Measurements from ENCODE around the gene KRTCAP3.

KRTCAP3 gene

DNA sequence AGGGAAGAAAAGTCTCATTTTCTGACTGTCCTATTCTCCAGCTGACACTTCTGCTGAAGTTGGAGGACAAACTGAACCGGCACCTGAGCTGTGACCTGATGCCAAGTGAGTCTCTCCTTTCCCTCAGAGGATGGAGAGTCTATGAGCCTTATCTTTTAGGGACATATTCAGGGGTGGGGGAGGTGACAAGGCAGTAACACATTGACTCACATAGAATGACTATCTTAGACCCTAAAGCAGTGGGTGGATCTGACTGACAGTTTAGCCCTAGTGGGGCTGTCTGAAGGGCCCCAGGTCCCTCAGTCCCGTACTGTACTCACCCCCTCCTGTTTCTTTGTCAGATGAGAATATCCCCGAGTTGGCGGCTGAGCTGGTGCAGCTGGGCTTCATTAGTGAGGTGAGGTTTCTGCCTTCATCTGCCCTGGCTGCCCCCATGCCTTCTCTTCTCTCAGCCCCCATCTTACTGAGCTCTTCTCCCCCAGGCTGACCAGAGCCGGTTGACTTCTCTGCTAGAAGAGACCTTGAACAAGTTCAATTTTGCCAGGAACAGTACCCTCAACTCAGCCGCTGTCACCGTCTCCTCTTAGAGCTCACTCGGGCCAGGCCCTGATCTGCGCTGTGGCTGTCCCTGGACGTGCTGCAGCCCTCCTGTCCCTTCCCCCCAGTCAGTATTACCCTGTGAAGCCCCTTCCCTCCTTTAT is 805 bp upstream of the KRTCAP3 start:
- no peak for DNase-seq

DNA sequence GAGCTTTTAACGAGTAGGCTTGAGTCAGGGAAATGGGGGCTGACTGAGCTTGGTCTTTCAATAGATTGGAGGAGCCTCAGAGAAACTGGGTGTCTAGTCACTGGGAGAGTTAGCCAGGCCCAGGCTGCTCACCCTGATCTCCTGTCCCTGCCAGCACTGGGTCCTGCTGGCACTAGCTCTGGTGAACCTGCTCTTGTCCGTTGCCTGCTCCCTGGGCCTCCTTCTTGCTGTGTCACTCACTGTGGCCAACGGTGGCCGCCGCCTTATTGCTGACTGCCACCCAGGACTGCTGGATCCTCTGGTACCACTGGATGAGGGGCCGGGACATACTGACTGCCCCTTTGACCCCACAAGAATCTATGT is 720 bp downstream of the KRTCAP3 start:
- DNase-seq, result no peak

DNA sequence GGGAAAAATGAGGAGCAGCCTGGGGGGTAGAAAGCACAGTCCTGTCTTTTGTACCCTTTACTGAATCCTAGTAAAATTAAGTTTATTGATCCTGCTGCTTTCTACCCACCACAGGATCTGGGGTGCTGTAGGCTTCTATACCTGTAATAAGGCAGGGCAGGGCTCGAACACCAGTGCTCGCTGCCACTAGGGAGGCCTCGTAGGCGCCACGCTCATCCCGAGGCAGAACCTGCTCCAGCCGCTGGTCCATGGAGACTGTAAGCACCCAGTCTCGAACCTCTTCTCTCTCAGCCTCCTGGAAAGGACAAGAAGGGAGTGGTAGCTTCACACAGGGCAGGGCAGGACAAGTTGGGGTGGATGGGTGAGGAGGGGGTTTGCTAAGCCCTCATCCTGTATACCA is 3.0 kb downstream of the KRTCAP3 start:
- no peak for DNase-seq

DNA sequence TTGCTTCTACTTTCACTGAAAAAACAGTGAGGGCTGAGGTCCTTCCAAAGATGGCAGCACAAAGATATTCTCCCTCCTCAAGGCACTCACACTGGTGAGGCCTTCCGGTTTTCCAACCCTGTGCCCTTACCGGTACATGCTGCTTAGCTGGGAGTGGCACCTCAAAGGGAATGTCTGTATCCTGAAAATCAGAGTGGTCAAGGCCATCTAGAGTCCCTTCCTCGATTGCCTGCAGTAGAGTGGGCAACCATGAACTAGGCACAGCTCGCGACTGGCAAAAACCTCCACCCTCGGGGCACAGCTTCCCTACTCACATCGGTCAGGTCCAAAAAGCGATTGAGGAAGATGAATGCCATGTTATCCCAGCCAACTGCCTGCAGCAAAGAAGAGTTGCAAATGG is 3.4 kb downstream of the KRTCAP3 start:
- no peak for DNase-seq

DNA sequence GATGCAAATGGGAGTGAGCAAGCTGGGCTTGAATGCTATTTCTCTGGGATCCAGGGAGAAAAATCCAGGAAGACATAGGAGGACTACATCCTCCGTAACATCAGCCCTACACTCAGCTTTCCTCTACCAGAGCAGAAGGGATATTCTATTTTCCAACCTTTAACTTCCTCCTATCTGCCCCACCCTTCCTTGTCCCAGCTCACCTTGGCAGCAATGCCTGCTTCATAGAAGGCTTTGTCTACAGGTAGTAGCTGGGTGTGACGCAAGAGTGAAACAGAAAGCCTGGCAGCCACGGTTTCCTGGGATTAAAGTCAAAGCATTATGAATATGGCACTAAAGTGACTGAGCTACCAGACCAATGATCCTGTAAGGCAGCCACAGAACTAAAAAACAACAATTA is 3.9 kb downstream of the KRTCAP3 start:
- no peak for DNase-seq

DNA sequence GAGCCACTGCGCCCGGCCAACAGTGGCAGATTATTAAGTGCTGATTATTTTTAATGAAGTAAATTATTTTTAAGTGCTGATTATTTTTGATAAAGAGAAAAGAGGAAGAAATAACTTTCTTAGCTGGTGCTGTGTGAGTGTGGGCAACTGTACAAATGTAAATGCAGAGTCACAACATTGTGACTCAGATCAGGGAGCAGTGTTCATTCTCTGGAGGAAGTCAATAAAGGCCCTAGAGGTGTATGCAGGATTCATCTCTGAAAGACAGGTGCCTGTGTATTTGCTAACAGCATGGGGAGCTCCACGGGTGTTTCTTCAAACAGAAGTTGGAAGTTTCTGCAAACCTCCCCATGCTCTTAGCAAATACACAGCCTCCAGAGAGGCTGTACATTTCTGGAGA is 6.2 kb downstream of the KRTCAP3 start:
- no peak for DNase-seq

DNA sequence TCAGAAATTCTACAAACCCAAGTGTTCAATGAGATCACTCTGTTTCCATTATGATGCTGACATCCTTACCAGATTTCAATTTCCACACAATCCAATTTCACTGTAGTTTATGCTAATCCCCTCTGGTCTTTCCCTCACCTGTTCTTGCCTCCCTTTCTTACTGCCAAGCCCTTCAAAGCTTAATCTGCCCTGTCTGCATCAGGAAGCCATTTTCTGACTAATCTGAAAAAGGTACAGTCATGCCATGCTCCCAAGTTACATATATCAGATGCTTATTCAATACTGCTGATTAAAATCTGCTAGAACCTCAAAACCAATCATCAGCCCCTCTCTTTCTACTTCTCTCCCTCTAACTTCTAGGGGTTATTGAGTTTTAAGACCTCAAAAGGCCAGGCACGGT is 8.9 kb downstream of the KRTCAP3 start:
- no peak for DNase-seq

DNA sequence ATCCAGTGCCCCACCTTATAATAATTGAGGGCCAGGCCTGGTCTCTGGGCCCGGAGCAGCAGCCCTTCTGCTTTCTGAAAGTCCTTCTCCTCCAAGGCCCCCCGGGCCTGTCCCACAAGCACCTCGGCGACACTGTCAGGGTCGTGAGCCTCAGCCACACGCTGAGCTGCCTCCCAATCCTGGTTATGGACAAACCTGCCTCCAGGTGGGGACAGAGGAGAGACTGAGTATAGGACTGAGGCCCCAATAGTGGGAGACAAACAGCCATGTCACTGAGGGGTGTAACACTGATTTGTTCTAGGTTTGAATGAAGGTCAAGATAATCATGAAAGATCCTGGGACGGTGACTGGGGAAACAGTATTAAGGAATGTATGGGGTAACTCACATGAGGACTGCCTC is 11.8 kb downstream of the KRTCAP3 start:
- no peak for DNase-seq

DNA sequence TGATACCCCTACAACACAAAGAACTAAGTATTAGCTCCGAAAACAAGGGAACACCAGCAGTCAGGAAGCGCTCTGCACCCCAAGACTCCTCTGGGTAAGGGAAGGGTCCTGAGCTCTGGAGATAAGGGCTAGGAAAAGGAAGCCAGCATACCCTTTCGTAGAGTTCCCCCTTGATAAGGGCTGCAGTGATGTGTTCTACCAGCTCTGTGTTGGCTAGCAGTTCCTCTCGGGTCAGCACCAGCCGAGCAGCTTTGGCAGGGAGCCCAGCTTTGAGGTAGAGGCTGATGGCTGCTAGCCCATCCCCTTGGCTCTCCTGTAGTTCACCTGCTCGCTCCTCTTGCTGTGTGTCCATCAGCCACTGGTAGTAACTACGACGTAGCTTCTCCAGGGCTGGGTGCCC is 18.9 kb downstream of the KRTCAP3 start:
- no peak for DNase-seq

DNA sequence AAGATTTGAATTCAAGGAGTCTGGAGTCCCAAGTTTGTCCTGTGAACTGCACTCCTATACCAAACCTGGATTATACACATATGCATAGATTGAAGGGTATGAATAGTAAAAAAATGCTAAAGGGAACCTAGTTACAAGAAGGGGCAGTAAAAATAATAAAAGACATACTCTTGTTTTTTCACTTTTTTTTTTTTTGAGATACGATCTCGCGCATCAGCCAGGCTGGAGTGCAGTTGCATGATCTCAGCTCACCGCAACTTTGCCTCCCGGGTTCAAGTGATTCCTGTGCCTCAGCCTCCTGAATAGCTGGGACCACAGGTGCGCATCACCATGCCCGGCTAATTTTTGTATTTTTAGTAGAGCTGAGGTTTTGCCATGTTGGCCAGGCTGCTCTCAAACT is 22.3 kb downstream of the KRTCAP3 start:
- no peak for DNase-seq

DNA sequence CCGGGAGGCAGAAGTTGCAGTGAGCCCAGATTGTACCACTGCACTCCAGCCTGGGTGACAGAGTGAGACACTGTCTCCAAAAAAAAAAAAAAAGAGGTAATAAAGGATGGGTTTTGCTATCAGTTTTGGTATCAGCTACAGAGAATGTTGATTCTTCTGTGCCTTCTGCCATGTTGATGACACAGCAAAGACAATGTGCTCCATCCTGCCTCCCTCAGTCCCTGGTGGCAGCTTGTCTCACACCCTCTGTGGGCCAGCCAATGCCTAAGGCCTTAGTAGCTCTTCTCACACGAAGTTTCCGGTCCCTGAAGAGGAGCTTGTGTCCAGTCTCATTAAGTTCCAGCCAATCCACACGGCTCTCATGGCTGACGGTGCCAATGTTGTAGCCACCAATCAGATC is 29.8 kb downstream of the KRTCAP3 start:
- DNase-seq, result no peak

DNA sequence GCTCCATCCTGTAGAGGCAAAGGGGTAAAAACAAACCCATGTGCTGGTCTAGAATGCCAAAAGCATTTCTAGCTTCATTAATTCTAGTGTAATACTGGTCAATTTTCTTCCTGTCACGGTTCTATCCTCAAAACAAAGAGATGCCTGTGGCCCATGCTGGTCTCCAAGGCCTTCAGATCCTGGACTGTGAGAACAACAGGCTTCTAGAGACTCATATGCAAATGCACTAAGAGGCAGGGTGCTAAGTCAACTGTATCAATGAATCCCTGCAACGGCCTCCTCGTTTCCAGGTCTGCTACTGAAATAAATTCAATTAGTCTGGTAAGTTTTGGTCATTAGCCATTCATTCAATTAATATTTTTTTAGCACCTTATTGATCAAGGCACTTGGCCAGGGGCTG is 43.3 kb downstream of the KRTCAP3 start:
- no peak for DNase-seq

DNA sequence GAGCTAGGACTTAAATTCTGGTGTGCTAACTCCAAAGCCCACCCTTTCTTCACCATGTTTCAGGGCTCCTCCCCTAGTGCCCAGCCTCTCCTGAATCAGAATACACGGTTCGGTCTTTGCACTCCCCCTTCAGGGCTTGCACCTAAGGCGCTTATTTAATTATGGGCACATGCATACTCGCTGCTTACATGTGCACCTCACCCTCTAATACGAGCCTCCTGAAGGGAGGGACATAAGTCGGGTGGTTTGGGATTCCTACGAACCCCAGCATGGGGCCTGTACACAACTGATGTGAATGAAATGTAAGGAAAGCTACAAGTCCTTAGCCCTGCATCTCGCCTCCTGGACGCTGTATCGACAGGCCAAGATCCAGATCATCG is 46.9 kb downstream of the KRTCAP3 start:
- DNase-seq, result peak; percentile 23

DNA sequence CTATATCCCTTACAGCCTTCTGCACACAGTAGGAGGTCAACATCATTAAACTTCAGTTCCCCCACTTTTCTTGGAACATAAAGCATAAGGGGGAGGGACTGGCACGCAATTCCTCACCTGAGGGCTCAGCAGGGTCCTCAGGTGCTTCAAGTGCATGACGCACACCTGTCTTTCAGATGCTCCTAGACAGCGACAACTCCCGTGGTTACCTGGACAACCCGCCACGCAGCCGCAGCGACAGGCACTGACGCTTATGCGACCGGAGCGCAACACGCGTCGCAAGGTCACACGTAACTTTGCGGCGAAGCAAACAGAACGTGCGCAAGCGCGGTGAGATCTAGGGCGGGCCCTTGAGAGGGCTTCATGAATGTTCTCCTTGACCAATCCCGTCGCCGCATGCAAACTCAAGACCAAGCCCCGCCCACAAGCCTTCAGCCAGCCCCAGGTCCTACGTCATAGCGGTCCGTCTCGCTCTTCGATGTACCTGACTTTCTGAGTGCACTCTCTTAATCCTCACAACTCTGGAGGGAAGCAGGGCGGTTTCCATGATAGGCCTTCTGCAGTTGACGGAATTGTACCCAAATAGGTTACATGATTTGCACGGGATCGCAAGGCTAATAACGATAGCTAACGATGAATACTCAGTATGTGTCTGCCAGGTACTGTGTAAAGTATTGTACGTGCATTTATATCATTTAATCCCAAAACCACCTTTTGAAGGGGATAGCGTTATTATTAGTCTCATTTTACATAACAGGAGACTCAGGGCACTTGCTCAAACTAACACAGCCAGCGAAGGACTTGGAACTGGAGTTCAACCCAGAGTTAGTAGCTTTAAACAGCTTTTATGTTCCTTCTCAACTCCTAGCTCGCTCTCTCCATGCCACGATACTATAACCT is 47.6 kb downstream of the KRTCAP3 start, which contains the start of gene IFT172:
Gene IFT172, minus strand, starts transcription at position 246 of the 900 bp plus-strand sequence. Its CDS starts 90 bp downstream, at position 156.
- DNase-seq, result peak; percentile 98

DNA sequence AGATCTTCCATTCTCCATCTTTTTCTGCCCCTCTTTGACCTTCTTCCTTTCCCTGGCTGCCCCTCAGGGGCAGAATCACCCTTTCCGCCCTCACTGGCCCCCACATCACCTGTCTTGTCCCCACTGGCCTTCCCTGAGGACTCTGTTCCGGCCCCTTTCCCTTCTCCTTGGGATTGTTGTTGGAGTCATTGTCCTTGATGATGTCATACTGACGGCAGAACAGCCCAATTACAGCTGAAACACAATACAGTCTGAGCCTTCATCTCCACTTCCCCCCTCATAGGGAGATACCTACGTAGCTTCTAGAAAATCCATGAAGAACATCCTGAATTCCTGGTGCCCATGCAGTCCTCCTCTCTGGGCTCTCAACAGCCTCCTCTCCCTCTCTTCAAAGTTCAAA is 50.4 kb downstream of the KRTCAP3 start:
- DNase-seq, result no peak

DNA sequence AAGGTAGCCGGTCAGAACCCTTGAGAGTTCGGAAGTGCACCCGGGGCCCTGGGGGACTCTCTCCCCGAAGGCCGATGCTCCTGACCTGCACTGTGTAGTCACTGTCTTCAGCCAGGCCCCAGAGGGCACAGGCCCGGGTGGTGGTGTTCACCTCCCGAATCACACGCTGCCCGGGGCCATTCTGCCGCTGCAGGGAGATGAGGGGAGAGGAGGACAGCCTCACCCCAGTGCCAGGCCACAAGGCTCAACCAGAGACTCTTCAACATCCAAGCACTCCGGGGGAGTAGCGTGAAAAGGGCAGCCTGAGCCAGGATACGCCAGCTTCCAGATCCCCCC is 51.7 kb downstream of the KRTCAP3 start:
- no peak for DNase-seq
